ENCODE results near the gene NOP14.
"Not testable (repeated sequence)": the region's sequence is repeated elsewhere in the genome, so short reads cannot be mapped to it uniquely, and the experiment has no call there.

Gene NOP14

DNA sequence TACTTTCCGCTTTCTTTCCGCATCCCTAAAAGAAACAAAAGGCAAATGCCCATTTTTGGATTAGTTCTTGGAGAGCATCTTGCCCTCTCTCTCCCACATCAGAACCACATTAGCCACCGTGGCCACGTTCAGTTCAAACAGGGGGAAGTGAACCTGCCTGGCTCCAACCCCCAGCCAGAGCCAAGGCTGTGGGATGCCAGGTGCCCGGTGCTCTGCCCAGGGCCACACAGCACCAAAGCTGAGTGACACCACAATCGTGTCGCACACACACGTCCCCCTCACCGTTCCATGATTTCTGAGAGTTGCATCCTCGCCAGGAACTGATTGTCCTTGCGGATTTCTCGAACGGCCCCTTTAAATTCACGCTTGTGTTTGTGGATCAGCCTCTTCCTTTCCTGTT is 24.3 kb downstream of the NOP14 start:
- Histone ChIP-seq H3K79me1 (ENCODE audit: low read length) (peaks cover 11% of the 10 kb centered on the region), H3K4me3 (ENCODE audit: low read length) (no peak overlapping the region)
- no CpG with 5 or more reads among the region's 14 CpGs for WGBS (ENCODE audit: extremely low coverage, insufficient coverage, low lambda C conversion rate)

DNA sequence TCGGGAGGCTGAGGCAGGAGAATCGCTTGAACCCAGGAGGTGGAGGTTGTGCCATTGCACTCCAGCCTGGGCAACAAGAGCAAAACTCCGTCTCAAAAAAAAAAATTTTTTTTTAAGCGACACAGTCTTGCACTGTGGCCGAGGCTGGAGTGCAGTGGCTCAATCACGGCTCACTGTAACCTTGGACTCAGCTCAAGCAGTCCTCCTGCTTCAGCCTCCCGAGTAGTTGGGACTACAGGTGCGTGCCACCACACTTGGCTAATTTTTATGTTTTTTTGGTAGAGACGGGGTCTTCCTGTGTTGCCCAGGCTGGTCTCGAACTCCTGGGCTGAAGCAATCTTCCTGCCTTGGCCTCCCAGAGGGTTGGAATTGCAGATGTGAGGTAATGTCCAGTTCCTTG is 24.8 kb downstream of the NOP14 start:
- not testable (repeated sequence) for H2BK5ac ChIP-seq (ENCODE audit: low read length); H2AK5ac ChIP-seq (ENCODE audit: low read length); H3K23ac ChIP-seq (ENCODE audit: low read length); H3K4ac ChIP-seq (ENCODE audit: low read depth, low read length); H3K56ac ChIP-seq (ENCODE audit: low read length); H3K27me3 ChIP-seq (ENCODE audit: insufficient read depth, low read length, poor library complexity); H4K8ac ChIP-seq (ENCODE audit: low read depth, low read length); H2BK15ac ChIP-seq (replicated peaks; ENCODE audit: low read depth); H3K27ac ChIP-seq (ENCODE audit: low read depth, low read length); H3K4me3 ChIP-seq (ENCODE audit: low read length); H3K4me2 ChIP-seq (ENCODE audit: low read length); H4K5ac ChIP-seq (ENCODE audit: low read length); DNase-seq; H2BK120ac ChIP-seq (ENCODE audit: low read depth, low read length); H3K9ac ChIP-seq (ENCODE audit: low read length); H3K4me1 ChIP-seq (ENCODE audit: control insufficient read depth, low read depth, low read length); H3K79me2 ChIP-seq (ENCODE audit: control insufficient read depth, insufficient read depth, low read length); H3K18ac ChIP-seq (ENCODE audit: low read length)
- Histone ChIP-seq H3K79me1 (ENCODE audit: low read length) (peaks cover 11% of the 10 kb centered on the region), H3K36me3 (ENCODE audit: control insufficient read depth, insufficient read depth, low read length) (peaks cover 27% of the 10 kb centered on the region)
- no CpG with 5 or more reads among the region's 10 CpGs for WGBS (ENCODE audit: extremely low coverage, insufficient coverage, low lambda C conversion rate)

More for the DNA sequence above, 24.3 kb downstream of the NOP14 start:
- H3K4me2 ChIP-seq (ENCODE audit: low read length), result no peak overlapping the region
- no peak overlapping the region for H2BK120ac ChIP-seq (ENCODE audit: low read depth, low read length)
- H3K36me3 ChIP-seq (ENCODE audit: control insufficient read depth, insufficient read depth, low read length), result peaks cover 27% of the 10 kb centered on the region
- peaks cover 4% of the 10 kb centered on the region for H3K79me2 ChIP-seq (ENCODE audit: control insufficient read depth, insufficient read depth, low read length)
- no peak overlapping the region for H3K4ac ChIP-seq (ENCODE audit: low read depth, low read length)
- H3K27ac ChIP-seq (ENCODE audit: low read depth, low read length), result no peak overlapping the region
- no peak overlapping the region for H4K5ac ChIP-seq (ENCODE audit: low read length)
- no peak overlapping the region for H2BK15ac ChIP-seq (replicated peaks; ENCODE audit: low read depth)
- no peaks in the 10 kb centered on the region for H3K27me3 ChIP-seq (ENCODE audit: insufficient read depth, low read length, poor library complexity)
- DNase-seq, result no peak
- H3K23ac ChIP-seq (ENCODE audit: low read length), result no peak overlapping the region
- no peak overlapping the region for H2BK5ac ChIP-seq (ENCODE audit: low read length)
- no peak overlapping the region for H3K18ac ChIP-seq (ENCODE audit: low read length)
- H3K9ac ChIP-seq (ENCODE audit: low read length), result no peak overlapping the region
- no peak overlapping the region for H4K8ac ChIP-seq (ENCODE audit: low read depth, low read length)
- H2AK5ac ChIP-seq (ENCODE audit: low read length), result no peak overlapping the region
- H3K56ac ChIP-seq (ENCODE audit: low read length), result no peak overlapping the region
- H3K4me1 ChIP-seq (ENCODE audit: control insufficient read depth, low read depth, low read length), result peaks cover 2% of the 10 kb centered on the region

DNA sequence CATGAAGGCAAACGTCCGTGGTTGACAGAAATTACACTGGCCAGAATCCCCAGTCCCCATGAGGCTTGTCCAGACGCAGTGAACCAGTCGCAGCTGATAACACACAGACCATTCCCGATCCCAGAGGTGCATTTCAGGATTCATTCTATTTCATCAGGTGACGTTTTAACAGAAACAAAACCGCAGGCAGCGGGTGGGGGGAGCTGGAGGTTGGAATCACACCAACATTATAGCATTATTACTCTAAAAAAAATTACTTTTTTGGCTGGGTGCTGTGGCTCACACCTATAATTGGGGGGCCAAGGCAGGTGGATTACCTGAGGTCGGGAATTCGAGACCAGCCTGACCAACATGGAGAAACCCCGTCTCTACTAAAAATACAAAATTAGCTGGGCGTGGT is 25.2 kb downstream of the NOP14 start:
- DNase-seq, result no peak
- Histone ChIP-seq H3K4me1 (ENCODE audit: control insufficient read depth, low read depth, low read length) (peaks cover 2% of the 10 kb centered on the region), H2BK5ac (ENCODE audit: low read length) (no peak overlapping the region), H2BK120ac (ENCODE audit: low read depth, low read length) (no peak overlapping the region), H3K4me3 (ENCODE audit: low read length) (no peak overlapping the region), H3K56ac (ENCODE audit: low read length) (no peak overlapping the region), H3K23ac (ENCODE audit: low read length) (no peak overlapping the region), H3K79me2 (ENCODE audit: control insufficient read depth, insufficient read depth, low read length) (peaks cover 4% of the 10 kb centered on the region), H3K4me2 (ENCODE audit: low read length) (no peak overlapping the region), H3K36me3 (ENCODE audit: control insufficient read depth, insufficient read depth, low read length) (peaks cover 25% of the 10 kb centered on the region), H4K5ac (ENCODE audit: low read length) (no peak overlapping the region), H3K9ac (ENCODE audit: low read length) (no peak overlapping the region), H3K4ac (ENCODE audit: low read depth, low read length) (no peak overlapping the region), H3K27ac (ENCODE audit: low read depth, low read length) (no peak overlapping the region), H3K79me1 (ENCODE audit: low read length) (peaks cover 11% of the 10 kb centered on the region), H4K8ac (ENCODE audit: low read depth, low read length) (no peak overlapping the region), H3K27me3 (ENCODE audit: insufficient read depth, low read length, poor library complexity) (no peaks in the 10 kb centered on the region), H2BK15ac (replicated peaks; ENCODE audit: low read depth) (no peak overlapping the region), H3K18ac (ENCODE audit: low read length) (no peak overlapping the region), H2AK5ac (ENCODE audit: low read length) (no peak overlapping the region)
- WGBS (ENCODE audit: extremely low coverage, insufficient coverage, low lambda C conversion rate), result no CpG with 5 or more reads among the region's 12 CpGs

DNA sequence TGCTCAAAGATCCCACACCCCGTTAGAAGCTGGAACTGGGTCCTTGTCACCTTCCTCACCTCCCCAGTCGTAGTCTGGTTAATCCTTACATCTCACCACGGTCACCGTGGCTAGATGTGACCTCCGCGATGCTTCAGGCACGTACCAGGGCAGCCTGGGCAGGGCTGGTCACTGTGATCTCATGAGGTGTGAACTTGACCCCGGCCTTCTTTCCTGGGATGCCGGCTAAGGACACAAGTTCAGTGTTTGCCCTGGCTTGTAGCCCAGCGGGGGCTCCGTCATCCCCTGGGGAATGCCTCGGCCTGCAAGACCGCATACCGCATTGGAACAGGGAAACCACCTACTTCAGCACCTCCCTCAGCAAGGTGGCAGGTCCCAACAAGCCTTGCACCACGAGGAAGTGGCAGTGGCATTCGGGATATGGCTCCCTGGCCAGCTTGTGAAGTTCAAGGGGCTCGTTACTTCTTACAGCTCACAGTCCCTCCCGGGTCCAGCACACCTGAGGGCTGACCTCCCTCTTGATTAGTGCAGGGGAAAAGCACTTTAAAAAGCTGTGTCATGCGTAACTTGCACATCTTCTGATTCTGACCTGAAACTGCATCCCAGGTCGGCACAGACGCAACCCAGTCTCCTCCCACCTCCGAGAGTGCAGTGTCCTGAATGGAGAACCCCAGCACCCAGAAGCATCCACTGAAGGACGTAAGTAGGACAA is 25.9 kb downstream of the NOP14 start:
- no peak overlapping the region for H3K18ac ChIP-seq (ENCODE audit: low read length)
- no peak overlapping the region for H4K5ac ChIP-seq (ENCODE audit: low read length)
- H2BK5ac ChIP-seq (ENCODE audit: low read length), result no peak overlapping the region
- H3K27me3 ChIP-seq (ENCODE audit: insufficient read depth, low read length, poor library complexity), result no peaks in the 10 kb centered on the region
- no peak overlapping the region for H3K4me2 ChIP-seq (ENCODE audit: low read length)
- H3K4ac ChIP-seq (ENCODE audit: low read depth, low read length), result no peak overlapping the region
- H3K4me3 ChIP-seq (ENCODE audit: low read length), result no peak overlapping the region
- H3K36me3 ChIP-seq (ENCODE audit: control insufficient read depth, insufficient read depth, low read length), result peaks cover 24% of the 10 kb centered on the region
- no peak overlapping the region for H4K8ac ChIP-seq (ENCODE audit: low read depth, low read length)
- peaks cover 11% of the 10 kb centered on the region for H3K79me1 ChIP-seq (ENCODE audit: low read length)
- peaks cover 4% of the 10 kb centered on the region for H3K79me2 ChIP-seq (ENCODE audit: control insufficient read depth, insufficient read depth, low read length)
- no peak overlapping the region for H2BK120ac ChIP-seq (ENCODE audit: low read depth, low read length)
- no peak overlapping the region for H3K9ac ChIP-seq (ENCODE audit: low read length)
- no peak overlapping the region for H3K56ac ChIP-seq (ENCODE audit: low read length)
- H2BK15ac ChIP-seq (replicated peaks; ENCODE audit: low read depth), result no peak overlapping the region
- no peak overlapping the region for H2AK5ac ChIP-seq (ENCODE audit: low read length)
- H3K23ac ChIP-seq (ENCODE audit: low read length), result no peak overlapping the region
- H3K4me1 ChIP-seq (ENCODE audit: control insufficient read depth, low read depth, low read length), result peaks cover 2% of the 10 kb centered on the region
- no CpG with 5 or more reads among the region's 23 CpGs for WGBS (ENCODE audit: extremely low coverage, insufficient coverage, low lambda C conversion rate)
- H3K27ac ChIP-seq (ENCODE audit: low read depth, low read length), result no peak overlapping the region
- no peak for DNase-seq

DNA sequence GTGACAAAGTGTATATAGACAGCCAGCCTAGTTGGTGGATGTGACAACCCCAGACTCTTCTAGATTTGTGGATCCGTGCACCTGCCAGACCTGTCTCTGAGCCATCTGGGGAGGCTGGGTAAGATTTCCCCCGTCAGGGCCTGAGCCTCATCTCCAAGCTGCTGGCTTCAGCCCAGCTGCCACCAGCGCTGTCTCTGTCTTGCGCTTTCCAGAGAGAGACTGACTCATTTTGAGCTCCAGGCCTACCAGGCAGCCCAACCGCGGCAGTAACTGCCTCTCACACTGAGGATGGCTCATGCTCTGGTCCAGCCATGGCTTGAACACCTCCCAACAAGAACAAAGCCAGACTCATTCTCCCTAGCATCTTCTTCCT is 26.4 kb downstream of the NOP14 start:
- Histone ChIP-seq H3K4me1 (ENCODE audit: control insufficient read depth, low read depth, low read length) (peaks cover 2% of the 10 kb centered on the region), H2BK5ac (ENCODE audit: low read length) (no peak overlapping the region), H2BK120ac (ENCODE audit: low read depth, low read length) (no peak overlapping the region), H3K4ac (ENCODE audit: low read depth, low read length) (no peak overlapping the region), H3K56ac (ENCODE audit: low read length) (no peak overlapping the region), H4K5ac (ENCODE audit: low read length) (no peak overlapping the region), H2BK15ac (replicated peaks; ENCODE audit: low read depth) (no peak overlapping the region), H2AK5ac (ENCODE audit: low read length) (no peak overlapping the region), H4K8ac (ENCODE audit: low read depth, low read length) (no peak overlapping the region), H3K27ac (ENCODE audit: low read depth, low read length) (no peak overlapping the region), H3K27me3 (ENCODE audit: insufficient read depth, low read length, poor library complexity) (no peaks in the 10 kb centered on the region), H3K9ac (ENCODE audit: low read length) (no peak overlapping the region), H3K79me2 (ENCODE audit: control insufficient read depth, insufficient read depth, low read length) (peaks cover 4% of the 10 kb centered on the region), H3K4me2 (ENCODE audit: low read length) (no peak overlapping the region), H3K23ac (ENCODE audit: low read length) (no peak overlapping the region), H3K18ac (ENCODE audit: low read length) (no peak overlapping the region), H3K79me1 (ENCODE audit: low read length) (peaks cover 11% of the 10 kb centered on the region), H3K4me3 (ENCODE audit: low read length) (no peak overlapping the region), H3K36me3 (ENCODE audit: control insufficient read depth, insufficient read depth, low read length) (peaks cover 24% of the 10 kb centered on the region)
- WGBS (ENCODE audit: extremely low coverage, insufficient coverage, low lambda C conversion rate), result no CpG with 5 or more reads among the region's 6 CpGs
- no peak for DNase-seq
